SK-N-SH (cell line): ENCODE data around the gene TES. TPM values are rescaled to one million over a fixed set of nuclear protein-coding genes. Genes with fewer than 3 reads are reported as not detected.

ENCODE experiments used
- CTCF ChIA-PET: fragments of 300-600, 350-600 bp; formaldehyde crosslinking; extraction: SDS; loops from one replicate; lab custom pipeline; 2021; lab: Yijun Ruan, JAX
- POLR2A ChIA-PET: fragments of 350-600 bp; sonication (Branson Sonifier 250); formaldehyde crosslinking; extraction: SDS; loops from one replicate; lab custom pipeline; 2020; ENCODE audit warnings: antibody characterized with exemption, inconsistent platforms; lab: Yijun Ruan, JAX
- DNase-seq: peaks from one replicate; pipeline ENCODE4 v3.0.0; 2012
- H2AFZ ChIP-seq: fragments of 200-600 bp; sonication (generic); 2 replicates; pipeline ENCODE4 v1.8.1; 2016; ENCODE audit warnings: antibody characterized with exemption, mild to moderate bottlenecking, low read depth
- H3F3A ChIP-seq: fragments of 200-600 bp; sonication (generic); replicated peaks from 2 replicates; pipeline ENCODE3; 2016; ENCODE audit warnings: antibody characterized with exemption, mild to moderate bottlenecking; ENCODE audit not compliant: insufficient read depth
- H3K27ac ChIP-seq, 2 experiments: fragments of 200-500 bp in 1 of 2; fragments of 200-600 bp in 1 of 2; sonication (Bioruptor generic) in 1 of 2; sonication (generic), shearing (Covaris generic) in 1 of 2; 2 replicates each; pipeline versions ENCODE4 v1.5.1 to v1.6.1; 2014 to 2016; ENCODE audit warnings: low read depth in 2 of 2, inconsistent platforms in 1 of 2, low read length in 1 of 2, mild to moderate bottlenecking in 1 of 2, mixed read lengths in 1 of 2
- H3K27me3 ChIP-seq: fragments of 200-600 bp; sonication (generic), shearing (Covaris generic); 2 replicates; pipeline ENCODE4 v1.6.1; 2016; ENCODE audit warnings: mixed run types; ENCODE audit not compliant: insufficient read depth
- H3K36me3 ChIP-seq, 2 experiments: fragments of 200-500 bp in 1 of 2; fragments of 200-600 bp in 1 of 2; sonication (Bioruptor generic) in 1 of 2; sonication (generic) in 1 of 2; replicated peaks in 1 of 2; 2 replicates each; pipeline versions ENCODE3 to v1.5.1; 2014 to 2016; ENCODE audit warnings: low read length in 1 of 2, mild to moderate bottlenecking in 1 of 2; ENCODE audit not compliant: insufficient read depth in 2 of 2, control insufficient read depth in 1 of 2
- H3K4me1 ChIP-seq, 2 experiments: fragments of 200-500 bp in 1 of 2; fragments of 200-600 bp in 1 of 2; sonication (Bioruptor generic) in 1 of 2; sonication (generic), shearing (Covaris generic) in 1 of 2; 2 replicates each; pipeline versions ENCODE4 v1.5.1 to v1.6.1; 2014 to 2016; ENCODE audit warnings: low read depth in 1 of 2, low read length in 1 of 2, mixed run types in 1 of 2; ENCODE audit not compliant: insufficient read depth in 2 of 2, control insufficient read depth in 1 of 2
- H3K4me2 ChIP-seq: fragments of 200-600 bp; sonication (generic), shearing (Covaris generic); 2 replicates; pipeline ENCODE4 v1.6.1; 2017; ENCODE audit warnings: mixed run types
- H3K4me3 ChIP-seq, 2 experiments: fragments of 200-500 bp in 1 of 2; fragments of 200-600 bp in 1 of 2; sonication (Bioruptor generic) in 1 of 2; sonication (generic), shearing (Covaris generic) in 1 of 2; 2 replicates each; pipeline versions ENCODE4 v1.5.1 to v1.8.1; 2014 to 2016; ENCODE audit warnings: low read depth in 2 of 2, inconsistent platforms in 1 of 2, low read length in 1 of 2, mild to moderate bottlenecking in 1 of 2, mixed read lengths in 1 of 2, moderate library complexity in 1 of 2
- H3K79me2 ChIP-seq: fragments of 200-600 bp; sonication (generic); 2 replicates; pipeline ENCODE4 v1.8.1; 2017; ENCODE audit warnings: mild to moderate bottlenecking; ENCODE audit not compliant: insufficient read depth
- H3K9ac ChIP-seq: fragments of 200-600 bp; sonication (generic); 2 replicates; pipeline ENCODE4 v1.6.1; 2017; ENCODE audit warnings: mixed run types
- H3K9me2 ChIP-seq: fragments of 200-600 bp; sonication (generic); 2 replicates; pipeline ENCODE4 v1.6.1; 2017; ENCODE audit warnings: mixed run types
- H3K9me3 ChIP-seq: fragments of 200-600 bp; sonication (generic); 2 replicates; pipeline ENCODE4 v1.6.1; 2017; ENCODE audit warnings: mixed run types, mild to moderate bottlenecking, moderate library complexity
- H4K20me1 ChIP-seq: fragments of 200-600 bp; sonication (generic); 2 replicates; pipeline ENCODE4 v1.6.1; 2017; ENCODE audit warnings: mild to moderate bottlenecking, mixed run types; ENCODE audit not compliant: insufficient read depth
- CHD2 ChIP-seq: fragments of 150-350 bp; IDR thresholded peaks from 2 replicates; pipeline ENCODE4 v1.6.1; 2018; ENCODE audit warnings: low read length; ENCODE audit not compliant: partially characterized antibody
- CTCF ChIP-seq: fragments of 200-600 bp; sonication (generic); IDR thresholded peaks from 2 replicates; pipeline ENCODE4 v1.6.1; 2017; ENCODE audit warnings: antibody characterized with exemption, mild to moderate bottlenecking, moderate library complexity
- ELF1 ChIP-seq: IDR thresholded peaks from 2 replicates; pipeline ENCODE4 v1.4.0; 2012
- EZH2phosphoT487 ChIP-seq: fragments of 200-600 bp; sonication (generic); IDR thresholded peaks from 2 replicates; pipeline ENCODE4 v1.6.1; 2017; ENCODE audit warnings: low read depth, mixed run types, mild to moderate bottlenecking, antibody characterized with exemption, moderate library complexity, borderline replicate concordance
- FOSL2 ChIP-seq: IDR thresholded peaks from 2 replicates; pipeline ENCODE4 v1.4.0; 2012; ENCODE audit warnings: low read depth, mild to moderate bottlenecking, moderate library complexity, borderline replicate concordance
- FOXM1 ChIP-seq: IDR thresholded peaks from 2 replicates; pipeline ENCODE4 v1.4.0; 2012; ENCODE audit warnings: low read depth, mild to moderate bottlenecking
- IRF3 ChIP-seq: fragments of 150-350 bp; IDR thresholded peaks from 2 replicates; pipeline ENCODE4 v1.6.1; 2016; ENCODE audit warnings: mild to moderate bottlenecking, low read depth, low read length
- MEF2A ChIP-seq: IDR thresholded peaks from 2 replicates; pipeline ENCODE4 v1.4.0; 2012; ENCODE audit warnings: low read depth, borderline replicate concordance
- NRF1 ChIP-seq: IDR thresholded peaks from 2 replicates; pipeline ENCODE4 v1.6.1; 2012; ENCODE audit warnings: low read depth, mild to moderate bottlenecking, low read length
- POLR2AphosphoS5 ChIP-seq: IDR thresholded peaks from 2 replicates; pipeline ENCODE4 v1.6.1; 2012; ENCODE audit warnings: low read depth, low read length
- RCOR1 ChIP-seq: fragments of 150-350 bp; IDR thresholded peaks from 2 replicates; pipeline ENCODE4 v1.6.1; 2017; ENCODE audit warnings: antibody characterized with exemption, low read length
- TAF1 ChIP-seq: IDR thresholded peaks from 2 replicates; pipeline ENCODE4 v1.6.1; 2012; ENCODE audit warnings: low read depth, mild to moderate bottlenecking, low read length, moderate library complexity, borderline replicate concordance
- TCF12 ChIP-seq: IDR thresholded peaks from 2 replicates; pipeline ENCODE4 v1.4.0; 2012
- USF2 ChIP-seq: fragments of 150-350 bp; IDR thresholded peaks from 2 replicates; pipeline ENCODE4 v1.6.1; 2017; ENCODE audit warnings: antibody characterized with exemption, low read length, low read depth, borderline replicate concordance
- YY1 ChIP-seq: IDR thresholded peaks from 2 replicates; pipeline ENCODE4 v1.4.0; 2012; ENCODE audit warnings: low read depth, mild to moderate bottlenecking
- WGBS: methylation state at CpG from one replicate; pipeline ENCODE4 v1.1.6; 2017; ENCODE audit warnings: low lambda C conversion rate; 5-methylcytosine and 5-hydroxymethylcytosine counted together
- polyA plus RNA-seq, 3 experiments: library from polyadenylated mRNA; depleted of rRNA; stranded (reverse); fragments of >200 nt; gene quantifications; 2 replicates each; pipeline ENCODE4 v1.2.3, GENCODE V29; 2012

The TES gene
- polyA plus RNA-seq, 1 of the 3 experiments (the other 2 are of a cell fraction), result 9.5 TPM

GRCh38 chr7:116166156-116166555 lies 44.2 kb upstream of the TES start:
- no peak overlapping the region for H3K4me2 ChIP-seq
- H3K9me2 ChIP-seq, result no peaks in the 10 kb centered on the region

GRCh38 chr7:116167177-116167576 lies 43.2 kb upstream of the TES start:
- no peaks in the 10 kb centered on the region for H3K79me2 ChIP-seq
- H3K9me3 ChIP-seq, result no peaks in the 10 kb centered on the region
- no peaks in the 10 kb centered on the region for H3K4me1 ChIP-seq
- H3K27me3 ChIP-seq, result peaks cover 75% of the 10 kb centered on the region
- POLR2A ChIA-PET, result no interaction called here
- no peaks in the 10 kb centered on the region for H4K20me1 ChIP-seq
- H3K4me2 ChIP-seq, result no peak overlapping the region
- CTCF ChIA-PET, result interaction anchor here (0.9 to 4.3 kb wide), 12 partner anchors 9 to 678 kb away, joined by 3 to 28 read pairs (median 8); no protein-coding TSS in a partner anchor
- H2AFZ ChIP-seq, result no peak overlapping the region
- WGBS, result 8% methylated on average over 4 of the region's 4 CpGs
- H3F3A ChIP-seq, result no peaks in the 10 kb centered on the region
- H3K9ac ChIP-seq, result no peak overlapping the region
- no peaks in the 10 kb centered on the region for H3K9me2 ChIP-seq
- no peak for TF ChIP-seq YY1
- peak; percentile 49 for TF ChIP-seq CTCF
- H3K36me3 ChIP-seq, result no peaks in the 10 kb centered on the region
- no peak overlapping the region for H3K4me3 ChIP-seq
- H3K27ac ChIP-seq, result no peak overlapping the region
- DNase-seq, result no peak

More at GRCh38 chr7:116166156-116166555, 44.2 kb upstream of the TES start:
- H3K9me3 ChIP-seq, result no peaks in the 10 kb centered on the region
- H3F3A ChIP-seq, result no peaks in the 10 kb centered on the region
- H3K9ac ChIP-seq, result no peak overlapping the region
- peaks cover 72% of the 10 kb centered on the region for H3K27me3 ChIP-seq
- H3K27ac ChIP-seq, result no peak overlapping the region
- WGBS, result 13% methylated on average over 2 of the region's 2 CpGs
- H3K79me2 ChIP-seq, result no peaks in the 10 kb centered on the region
- H3K4me1 ChIP-seq, result no peaks in the 10 kb centered on the region
- no peak for DNase-seq
- no peak overlapping the region for H2AFZ ChIP-seq
- no peaks in the 10 kb centered on the region for H4K20me1 ChIP-seq
- TF ChIP-seq TCF12 (no peak), TAF1 (no peak), EZH2phosphoT487 (no peak), RCOR1 (no peak), YY1 (no peak), FOXM1 (no peak), USF2 (no peak)
- H3K4me3 ChIP-seq, result no peak overlapping the region
- CTCF ChIA-PET, result interaction anchor here (0.8 to 4.3 kb wide), 10 partner anchors 13 to 644 kb away, joined by 3 to 28 read pairs (median 8); no protein-coding TSS in a partner anchor
- H3K36me3 ChIP-seq, result no peaks in the 10 kb centered on the region
- POLR2A ChIA-PET, result no interaction called here

GRCh38 chr7:116169060-116169459 lies 41.3 kb upstream of the TES start:
- Histone ChIP-seq H3F3A (no peaks in the 10 kb centered on the region), H3K4me2 (no peak overlapping the region), H3K27me3 (peaks cover 57% of the 10 kb centered on the region), H3K4me1 (no peaks in the 10 kb centered on the region), H3K36me3 (no peaks in the 10 kb centered on the region), H3K27ac (no peak overlapping the region), H3K4me3 (no peak overlapping the region), H3K79me2 (no peaks in the 10 kb centered on the region), H3K9me2 (no peaks in the 10 kb centered on the region), H3K9ac (no peak overlapping the region), H4K20me1 (no peaks in the 10 kb centered on the region), H3K9me3 (no peaks in the 10 kb centered on the region), H2AFZ (no peak overlapping the region)
- CTCF ChIA-PET, result interaction anchor here (1.3 to 3.4 kb wide), 4 partner anchors 64 to 423 kb away, joined by 3 to 26 read pairs (median 10); no protein-coding TSS in a partner anchor
- DNase-seq, result no peak
- 0% methylated on average over 1 of the region's 1 CpG for WGBS
- POLR2A ChIA-PET, result no interaction called here
- TF ChIP-seq ELF1, result no peak
- TF ChIP-seq POLR2AphosphoS5, result no peak
- TF ChIP-seq NRF1, result no peak
- TF ChIP-seq TAF1, result no peak
- TF ChIP-seq CHD2, result no peak
- TF ChIP-seq FOSL2, result no peak
- no peak for TF ChIP-seq CTCF
- no peak for TF ChIP-seq IRF3
- TF ChIP-seq MEF2A, result no peak
